GM13976 (cell line): ENCODE measurements around the gene GSN.

Experiments
- DNase-seq: peaks from one replicate; pipeline ENCODE4 v3.0.0; 2012; ENCODE audit warnings: low spot score
- CTCF ChIP-seq: IDR thresholded peaks from 2 replicates; pipeline ENCODE4 v1.5.1; 2012; ENCODE audit warnings: borderline replicate concordance, mild to moderate bottlenecking; ENCODE audit not compliant: insufficient read depth; ENCODE audit errors: extremely low read depth, missing control alignments, control extremely low read depth
- in situ Hi-C: fragments of 300-500 bp; cut with MboI; formaldehyde crosslinking; loops from one replicate; pipeline ENCODE4 v1.12.0; 2022; ENCODE audit warnings: low sequenced_read_pairs, mixed read lengths, inconsistent platforms; ENCODE audit not compliant: unreplicated experiment

Gene GSN

GRCh38 chr9:121309833-121310425 is 42.0 kb downstream of the GSN start:
- DNase-seq = no peak
- in situ Hi-C loops = no loop called here
- no peak for TF ChIP-seq CTCF

- in situ Hi-C loops = no loop called here
- DNase-seq = no peak
Observed at GRCh38 chr9:121310571-121310970, 42.6 kb downstream of the GSN start.

GRCh38 chr9:121312169-121312568 is 44.2 kb downstream of the GSN start:
- TF ChIP-seq CTCF = no peak
- DNase-seq = no peak
- in situ Hi-C loops = no loop called here

More at GRCh38 chr9:121310571-121310970, 42.6 kb downstream of the GSN start:
- TF ChIP-seq CTCF = no peak

GRCh38 chr9:121313458-121314152 is 45.6 kb downstream of the GSN start:
- no peak for DNase-seq
- no peak for TF ChIP-seq CTCF
- in situ Hi-C loops = no loop called here

- in situ Hi-C loops = loop anchor here (5.0 kb wide), 1 partner anchor 81 kb away; no protein-coding TSS in a partner anchor
- no peak for TF ChIP-seq CTCF
- no peak for DNase-seq
Observed at GRCh38 chr9:121316378-121316777, 48.4 kb downstream of the GSN start.

- in situ Hi-C loops = loop anchor here (5.0 kb wide), 1 partner anchor 80 kb away; no protein-coding TSS in a partner anchor
- TF ChIP-seq CTCF = no peak
- DNase-seq = no peak
Observed at GRCh38 chr9:121316852-121317373, 49.0 kb downstream of the GSN start.
